GM19395 (cell line): ENCODE measurements around the gene P3H2.

Experiments
- ATAC-seq: cut with Tn5 transposase; IDR thresholded peaks from one replicate; pipeline ENCODE4 v1.9.1; 2021; ENCODE audit warnings: mild to moderate bottlenecking, moderate library complexity; ENCODE audit not compliant: unreplicated experiment

P3H2 gene

DNA sequence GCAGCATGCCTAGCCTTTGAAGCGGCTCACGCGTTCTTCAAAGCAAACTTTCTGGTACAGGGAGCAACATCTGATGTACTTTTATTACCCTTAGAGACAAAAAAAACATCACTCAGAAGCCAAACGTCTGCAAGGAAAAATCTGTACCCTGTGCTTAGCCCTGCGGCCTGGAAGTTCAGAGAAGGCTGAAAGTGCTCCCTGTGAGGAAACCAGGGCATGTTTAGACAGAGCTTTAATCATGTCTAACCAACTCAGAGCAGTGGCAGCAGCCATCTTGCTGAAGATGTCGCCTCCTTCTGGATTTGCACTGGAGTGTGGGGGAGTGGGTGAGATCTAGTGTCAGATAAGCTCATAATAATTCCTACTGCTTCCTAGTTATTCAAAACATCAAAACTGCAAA, 170.4 kb downstream of the P3H2 start:
- no peak for ATAC-seq

DNA sequence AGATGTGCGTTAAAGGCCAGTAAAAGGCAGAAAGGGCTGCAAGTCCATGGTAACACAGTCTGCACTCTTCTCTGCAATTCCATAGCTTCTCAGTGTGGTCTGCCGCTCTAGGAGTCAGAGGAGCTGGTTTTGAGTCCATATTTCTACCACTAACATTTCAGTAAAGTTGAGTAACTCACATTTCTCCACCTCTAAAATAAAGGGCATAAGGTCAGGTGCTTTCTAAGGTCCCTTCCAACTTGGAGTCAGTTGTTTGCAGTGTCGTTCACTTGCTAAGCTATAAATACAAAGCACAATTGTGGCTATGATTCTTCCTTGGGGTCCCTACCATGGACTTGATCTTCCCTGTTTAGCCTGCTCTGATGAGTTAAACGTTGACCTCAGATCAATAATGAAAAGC, 171.1 kb downstream of the P3H2 start:
- ATAC-seq: no peak

DNA sequence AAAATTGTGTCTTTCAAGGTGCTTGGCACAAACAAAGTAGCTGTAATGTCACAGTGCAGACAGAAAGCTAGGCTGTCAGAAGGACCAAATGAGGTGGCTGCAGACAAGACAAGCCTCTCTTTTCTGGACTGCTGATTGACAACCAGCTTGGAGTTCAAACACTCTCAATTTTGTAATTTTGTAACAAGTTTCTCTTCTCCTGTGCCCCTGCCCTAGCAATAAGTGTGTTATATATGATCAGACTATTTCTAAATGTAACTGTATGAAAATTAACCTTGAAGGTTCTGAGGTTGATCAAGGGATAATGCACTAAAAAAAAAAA, 172.0 kb downstream of the P3H2 start:
- ATAC-seq: no peak

DNA sequence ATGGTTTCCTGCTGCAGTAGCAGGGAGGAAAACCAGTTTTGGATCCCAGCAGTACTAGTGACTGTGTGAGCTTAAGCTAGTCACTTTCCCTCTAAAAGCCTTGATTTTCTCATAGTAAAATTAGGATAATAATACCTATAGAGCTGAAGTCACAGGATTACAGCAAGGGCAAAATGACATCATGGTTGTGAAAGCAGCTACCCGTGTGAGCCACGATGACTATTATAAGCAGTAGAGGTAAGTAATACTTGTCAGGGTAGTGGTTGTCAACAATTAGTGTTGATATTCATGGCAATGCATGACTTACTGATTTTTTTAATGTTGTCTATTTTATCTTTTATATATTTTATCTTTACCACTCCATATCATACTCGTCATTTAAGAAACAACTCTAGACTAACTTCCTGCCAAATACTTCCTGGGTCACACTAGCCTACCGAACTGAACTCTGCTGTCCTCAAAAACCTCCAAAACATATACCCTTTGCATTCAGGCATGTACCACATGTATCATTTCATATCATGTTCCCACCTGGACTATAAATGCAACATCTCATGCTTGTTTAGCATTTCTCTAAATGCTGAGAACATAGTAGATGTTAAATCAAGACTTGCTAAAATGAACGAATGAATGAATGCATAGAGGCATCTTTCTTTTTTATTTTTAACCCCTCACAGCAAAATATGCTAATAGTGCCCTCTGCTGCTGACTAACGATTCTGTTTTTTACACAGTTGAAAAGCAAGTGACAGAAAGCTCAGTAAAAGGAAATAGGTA, 172.6 kb downstream of the P3H2 start:
- ATAC-seq: peak; percentile 69

DNA sequence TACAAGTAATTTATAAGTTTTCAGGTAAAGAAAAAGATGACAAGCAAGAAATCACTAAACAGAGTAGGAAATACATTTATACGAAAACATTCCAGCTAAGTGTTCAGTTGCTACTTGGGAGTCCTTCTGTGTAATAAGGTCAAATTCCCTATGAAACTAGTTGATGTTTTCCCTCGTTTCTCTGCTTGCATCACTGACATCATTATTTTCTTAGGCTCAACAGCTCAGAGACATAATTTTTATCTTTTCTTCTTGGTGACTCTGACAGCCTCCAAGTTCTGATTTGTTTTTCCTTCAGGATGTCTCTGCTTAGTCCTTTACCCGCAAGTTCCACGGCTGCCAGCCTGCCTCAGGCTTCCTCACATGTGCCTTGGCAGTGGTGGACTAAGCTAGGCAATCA, 173.6 kb downstream of the P3H2 start:
- ATAC-seq: no peak

DNA sequence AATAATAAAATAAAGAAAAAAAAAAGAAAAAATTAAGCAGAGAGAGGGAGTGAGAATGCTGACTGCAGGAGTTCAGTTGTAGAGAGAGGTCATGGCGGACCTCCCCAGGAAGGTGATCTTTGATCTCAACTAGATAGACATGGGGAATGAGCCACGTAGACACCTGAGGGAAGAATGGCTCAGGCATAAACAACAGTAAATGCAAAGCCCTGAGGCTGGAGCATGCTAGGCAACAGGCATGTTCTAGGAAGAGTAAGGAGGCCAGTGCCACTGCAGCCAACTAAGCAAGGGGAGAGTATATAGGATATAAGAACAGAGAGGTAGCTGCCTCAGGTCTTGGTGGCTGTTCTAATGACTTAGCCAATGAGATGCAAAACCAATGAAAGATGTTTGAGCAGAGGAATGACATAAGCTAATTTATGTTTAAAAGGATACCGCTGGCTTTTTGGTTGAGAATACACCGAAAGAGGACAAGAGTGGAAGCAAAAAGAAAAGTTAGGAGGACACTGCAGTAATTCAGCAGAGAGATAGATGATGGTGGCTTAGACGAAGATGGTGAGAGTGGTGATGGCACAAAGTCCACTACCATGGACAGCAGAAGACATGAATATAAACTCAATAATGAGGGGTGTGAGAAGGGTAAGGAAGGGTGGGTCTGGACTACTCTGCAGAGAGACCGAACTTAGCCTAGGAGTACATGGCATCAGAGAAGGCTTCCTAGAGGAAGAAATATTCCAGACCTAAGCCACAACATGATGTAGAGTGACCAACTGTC, 174.6 kb downstream of the P3H2 start:
- no peak for ATAC-seq

DNA sequence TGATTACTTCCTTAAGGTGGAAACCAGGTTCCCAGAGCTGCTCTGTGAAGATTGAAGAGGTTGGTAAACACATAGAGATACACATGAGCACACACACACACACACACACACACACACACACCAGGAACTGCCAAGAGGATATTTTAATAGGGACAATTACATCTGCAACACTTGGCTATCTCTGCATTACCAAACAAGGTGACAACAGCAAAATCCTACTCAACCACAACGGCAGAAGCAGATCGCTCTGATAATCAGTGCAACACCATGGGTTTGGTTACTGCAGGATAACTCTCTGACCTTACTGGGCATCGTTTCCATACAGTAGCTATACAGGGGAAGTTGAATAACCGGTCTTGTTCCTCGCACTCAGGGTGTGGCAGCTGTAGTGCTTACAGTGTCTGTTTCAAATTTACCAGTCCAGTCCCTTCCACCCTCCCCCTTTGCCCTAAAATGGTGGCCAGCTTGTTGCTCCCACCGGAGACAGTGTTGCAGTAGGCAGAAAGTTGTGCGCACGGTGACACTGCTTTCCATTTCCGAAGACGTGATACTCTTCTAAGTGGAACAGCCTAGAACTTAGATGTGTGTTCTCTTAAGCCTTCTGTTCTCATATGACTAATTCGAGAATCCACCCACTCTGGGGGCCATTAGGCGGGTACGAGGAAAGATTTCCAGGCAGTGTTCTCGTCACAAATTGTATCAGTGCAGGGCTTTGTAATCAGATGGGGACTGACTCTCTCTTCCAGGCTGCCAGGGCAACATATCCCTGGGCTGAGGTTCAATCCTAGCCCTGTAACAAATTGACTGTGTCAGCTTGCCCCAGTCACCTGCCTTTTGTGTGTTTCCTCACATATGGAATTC, 176.2 kb downstream of the P3H2 start:
- no peak for ATAC-seq

DNA sequence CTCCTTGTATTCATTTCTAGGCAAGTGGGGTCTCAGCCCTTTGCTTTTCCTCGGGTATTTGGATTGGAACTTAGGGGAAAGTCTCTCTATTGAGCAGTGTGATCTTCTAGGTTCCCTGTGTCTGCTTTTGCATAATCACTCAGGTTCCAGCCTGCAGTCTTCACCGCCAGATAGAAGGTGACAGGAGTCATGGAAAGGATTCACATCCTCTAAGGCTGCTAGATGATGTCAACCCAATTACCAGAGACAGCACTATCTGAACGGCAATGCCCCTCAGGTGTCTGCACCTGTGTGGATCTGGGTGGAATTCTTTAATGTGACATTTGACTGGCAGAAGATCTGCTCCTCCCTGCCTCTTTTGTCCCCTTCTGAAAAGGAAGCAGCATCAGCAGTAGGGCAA, 177.7 kb downstream of the P3H2 start:
- ATAC-seq: no peak

DNA sequence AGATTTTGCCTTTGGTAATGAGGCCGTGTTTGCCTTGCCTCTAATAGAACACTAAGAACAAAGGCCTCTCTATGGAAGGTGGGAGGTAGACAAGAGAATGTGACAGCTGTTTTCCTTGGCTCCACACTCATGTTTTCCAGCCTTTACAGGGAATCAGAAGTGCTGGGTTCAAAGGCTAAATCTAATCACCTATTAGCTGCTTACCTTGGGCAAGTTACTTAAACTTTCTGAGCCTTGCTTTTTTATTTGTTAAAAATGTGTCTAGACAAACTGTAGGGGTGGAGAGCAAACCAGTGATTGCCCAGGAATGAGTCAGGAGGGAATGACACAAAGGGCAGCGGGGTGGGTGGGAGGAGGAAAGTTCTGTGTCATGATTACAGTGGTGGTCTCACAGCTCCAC, 179.0 kb downstream of the P3H2 start:
- no peak for ATAC-seq

DNA sequence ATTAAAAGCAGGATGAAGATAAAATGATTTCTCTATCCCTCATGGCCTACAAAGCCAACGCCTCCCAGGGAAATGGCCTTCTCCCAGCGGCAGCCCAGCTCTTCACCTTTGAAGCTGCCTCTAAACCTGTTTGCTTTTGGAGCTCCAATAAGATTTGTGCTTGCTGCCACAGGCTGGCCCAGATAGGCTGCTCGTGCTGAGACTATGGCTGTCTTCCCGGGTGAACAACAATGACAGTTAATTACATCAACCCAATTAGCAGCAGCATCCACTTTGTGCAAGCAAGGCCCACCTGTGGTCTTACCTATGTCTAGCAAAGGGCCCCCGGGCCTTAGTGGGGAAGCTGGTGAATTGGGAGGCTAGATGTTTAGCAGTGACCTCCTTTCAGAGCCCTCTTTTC, 179.6 kb downstream of the P3H2 start:
- ATAC-seq: no peak

DNA sequence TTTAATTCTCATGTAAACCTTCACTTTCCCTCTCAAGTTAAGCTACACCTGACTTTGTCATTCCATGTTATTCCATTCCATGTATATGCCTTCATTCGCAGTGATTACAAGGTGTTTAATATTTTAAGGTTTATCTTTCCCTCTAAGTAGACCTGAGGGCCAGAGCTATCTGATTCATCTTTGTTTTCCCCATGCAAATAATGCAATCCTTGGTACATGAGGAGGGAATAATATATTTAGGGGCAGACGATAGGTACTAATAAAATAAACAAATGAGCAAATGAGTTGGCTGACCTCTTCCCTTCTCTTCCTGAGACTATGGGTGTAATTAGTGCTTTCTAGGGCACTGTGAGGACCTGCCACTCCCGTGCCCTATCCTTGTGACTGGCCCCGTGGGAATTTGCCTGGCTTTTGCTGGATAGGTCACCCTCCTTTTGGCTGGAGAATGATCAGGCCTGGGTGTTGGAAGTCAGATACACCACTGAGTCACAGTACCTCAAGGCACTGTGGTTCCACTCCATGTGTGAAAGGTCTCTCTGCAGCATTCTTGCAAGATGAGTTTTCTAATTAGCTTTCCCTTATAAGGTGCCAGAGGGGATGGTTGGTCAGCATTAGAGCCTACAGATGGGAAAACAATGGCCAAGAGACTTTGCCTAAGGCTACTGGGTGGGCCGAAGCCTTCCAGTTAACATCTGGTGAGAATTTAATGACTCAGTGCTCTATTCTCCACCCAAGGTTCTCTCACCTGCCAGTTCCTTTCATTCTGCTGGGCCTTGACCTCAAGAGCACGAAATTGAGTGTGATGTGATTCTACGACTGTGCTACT, 183.2 kb downstream of the P3H2 start:
- no peak for ATAC-seq

DNA sequence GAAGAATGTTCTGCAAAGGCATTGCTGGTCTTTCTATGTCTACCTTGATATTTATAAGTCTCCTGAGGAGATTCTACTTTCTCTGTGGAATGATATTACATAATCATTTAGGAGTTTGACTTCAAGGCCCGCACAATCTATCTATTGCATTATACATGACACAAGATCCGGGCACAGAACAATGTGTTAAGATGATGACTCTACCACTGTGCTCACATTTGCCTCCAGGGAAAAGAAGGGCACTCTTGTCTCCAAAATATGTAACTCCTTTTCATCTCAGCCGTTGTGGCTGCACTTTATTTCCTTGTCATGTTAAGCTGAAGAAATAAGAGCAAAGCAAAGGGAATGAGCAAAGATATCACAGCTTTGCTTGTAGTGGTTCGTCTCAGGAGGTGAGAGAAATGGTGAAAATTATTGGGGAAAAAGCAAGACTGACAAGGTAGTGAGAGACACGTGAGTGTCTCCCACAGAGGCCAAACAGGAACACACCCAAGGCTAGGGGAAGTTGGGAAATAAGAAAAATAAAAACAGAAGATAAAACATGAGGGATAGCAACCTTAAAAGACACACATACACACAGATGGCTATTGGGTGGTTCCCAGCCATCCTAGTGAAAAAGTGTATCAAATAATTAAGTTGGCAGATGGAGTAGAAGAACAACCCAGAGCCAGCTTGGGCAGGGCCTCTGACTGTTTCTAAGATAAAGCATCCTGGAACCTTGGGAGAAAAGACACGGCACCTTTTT, 184.3 kb downstream of the P3H2 start:
- no peak for ATAC-seq

DNA sequence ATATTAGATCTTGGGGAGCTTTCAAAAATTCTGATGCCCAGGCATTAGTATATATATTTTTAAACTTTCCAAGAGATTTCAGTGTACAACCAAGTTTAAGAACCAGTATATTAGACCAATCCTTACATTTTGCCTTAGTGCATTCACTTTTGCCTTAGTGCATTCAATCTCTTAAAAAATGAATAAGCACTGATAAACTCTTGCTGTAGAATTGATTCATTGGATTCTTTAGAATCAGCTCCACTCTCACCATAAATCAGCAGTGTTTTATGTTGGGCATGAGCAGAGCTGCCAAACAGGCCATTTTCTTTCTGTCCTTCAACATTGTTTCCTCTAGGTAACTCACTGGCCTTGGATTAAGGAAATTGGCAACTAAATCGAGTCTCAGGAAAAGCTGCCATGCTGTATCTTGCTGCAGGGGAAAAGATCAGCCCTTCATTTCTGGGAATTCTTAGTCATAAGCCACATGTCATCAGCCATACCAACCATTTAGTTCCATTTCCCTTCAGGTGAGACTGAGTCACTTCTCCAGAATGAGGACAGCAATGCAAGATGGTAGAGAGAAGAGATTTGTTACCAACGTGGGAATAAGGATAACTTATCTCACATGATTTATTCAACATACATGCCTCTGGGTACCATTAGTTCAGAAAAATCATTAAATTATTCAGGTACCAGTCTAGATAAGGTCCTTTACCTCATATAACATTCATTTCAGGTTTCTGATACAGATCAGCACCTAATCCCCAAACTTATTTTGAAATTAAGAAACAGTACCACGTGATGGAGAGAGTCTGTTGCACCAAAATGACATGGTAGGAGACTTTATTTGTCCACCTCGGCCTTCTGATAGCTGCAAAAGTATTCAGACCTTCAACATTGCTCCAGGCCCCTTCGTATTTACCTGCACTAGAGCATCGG, 192.5 kb downstream of the P3H2 start:
- ATAC-seq: no peak

DNA sequence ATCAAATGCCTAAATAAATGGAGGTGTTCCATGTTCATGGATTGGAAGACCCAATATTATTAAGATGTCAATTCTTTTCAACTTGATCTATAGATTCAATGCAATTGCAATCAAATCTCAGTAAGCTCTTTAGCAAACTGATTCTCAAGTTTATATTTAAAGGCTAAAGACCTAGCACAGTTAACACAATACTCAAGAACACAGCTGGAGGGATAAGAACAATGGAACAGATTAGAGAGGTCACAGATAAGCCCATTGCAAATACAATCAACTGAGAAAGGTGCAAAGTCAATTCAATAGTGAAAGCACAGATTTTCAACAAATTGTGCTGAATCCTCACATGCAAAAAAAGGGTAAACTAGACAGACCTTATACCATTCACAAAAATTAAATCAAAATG, 198.9 kb downstream of the P3H2 start:
- no peak for ATAC-seq

DNA sequence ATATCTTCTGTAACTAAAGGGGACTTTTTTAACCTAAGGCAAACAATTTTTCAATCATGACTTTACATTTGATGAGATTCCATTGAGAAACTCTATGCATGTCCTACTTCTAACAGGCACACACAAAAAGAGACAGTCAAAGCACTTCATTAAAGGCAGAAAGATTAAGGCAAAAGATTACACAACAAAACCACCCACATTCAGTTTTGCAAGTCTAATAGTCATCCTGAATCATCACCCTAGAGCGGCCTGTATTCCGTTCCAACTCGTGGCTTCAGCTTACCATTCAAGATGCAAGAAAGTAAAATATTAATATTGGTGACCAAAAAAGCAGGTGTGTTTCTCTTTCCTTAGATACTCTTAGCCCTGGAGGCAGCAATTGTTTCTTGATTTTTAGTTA, 205.9 kb downstream of the P3H2 start:
- no peak for ATAC-seq

DNA sequence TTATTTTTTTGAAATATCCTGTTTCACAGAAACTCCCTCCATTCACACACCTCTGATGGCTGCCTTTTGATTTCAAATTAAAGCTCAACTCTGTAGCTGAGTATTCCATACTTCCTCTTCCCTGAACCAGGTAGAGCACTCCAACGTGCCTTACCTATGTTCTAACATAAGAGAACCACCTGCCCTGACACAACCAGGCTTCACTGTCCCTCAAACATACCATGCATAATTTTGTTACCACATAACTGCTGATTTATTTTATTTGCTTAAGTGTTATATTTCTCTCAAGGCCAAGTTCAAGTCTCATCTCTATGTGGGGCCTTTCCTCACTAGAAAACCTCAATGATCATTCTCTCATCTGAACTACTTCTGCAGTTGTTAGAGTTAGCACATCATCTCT, 209.7 kb downstream of the P3H2 start:
- no peak for ATAC-seq

DNA sequence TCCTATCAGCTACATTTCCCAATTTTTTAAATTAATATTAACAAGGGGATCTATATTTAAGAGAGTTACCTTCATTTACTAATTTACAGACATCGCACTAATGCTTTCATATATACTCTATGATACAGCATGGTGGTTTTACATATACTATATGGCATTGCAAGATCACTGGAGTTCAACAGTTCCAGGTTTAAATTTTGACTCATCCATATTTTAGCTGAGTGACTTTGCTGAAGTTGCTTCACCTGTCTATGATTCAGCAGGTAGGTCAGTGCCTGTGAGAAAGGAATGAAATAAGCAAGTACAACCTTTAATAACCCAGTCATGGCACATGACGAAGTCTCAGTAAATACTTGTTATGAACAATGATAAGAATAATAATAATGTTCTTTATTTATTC, 211.1 kb downstream of the P3H2 start:
- no peak for ATAC-seq

DNA sequence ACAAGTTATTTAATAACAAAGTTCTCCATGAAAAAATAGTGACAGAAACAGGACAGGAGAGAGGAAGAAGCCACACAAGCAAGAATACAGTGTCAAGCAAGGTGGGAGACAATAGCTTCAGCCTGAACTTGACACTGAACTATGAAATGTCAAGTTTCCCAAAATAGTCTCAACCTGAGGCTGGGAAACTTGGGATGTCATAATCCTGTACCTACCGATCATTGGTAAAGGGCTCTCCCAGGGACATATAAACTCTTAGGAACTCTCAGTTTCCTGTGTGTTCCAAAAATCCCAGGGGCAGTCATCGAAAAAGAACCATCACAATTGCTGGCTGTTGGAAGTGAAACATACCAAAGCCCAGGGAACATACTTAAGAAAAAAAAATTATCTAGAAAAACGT, 211.6 kb downstream of the P3H2 start:
- no peak for ATAC-seq

DNA sequence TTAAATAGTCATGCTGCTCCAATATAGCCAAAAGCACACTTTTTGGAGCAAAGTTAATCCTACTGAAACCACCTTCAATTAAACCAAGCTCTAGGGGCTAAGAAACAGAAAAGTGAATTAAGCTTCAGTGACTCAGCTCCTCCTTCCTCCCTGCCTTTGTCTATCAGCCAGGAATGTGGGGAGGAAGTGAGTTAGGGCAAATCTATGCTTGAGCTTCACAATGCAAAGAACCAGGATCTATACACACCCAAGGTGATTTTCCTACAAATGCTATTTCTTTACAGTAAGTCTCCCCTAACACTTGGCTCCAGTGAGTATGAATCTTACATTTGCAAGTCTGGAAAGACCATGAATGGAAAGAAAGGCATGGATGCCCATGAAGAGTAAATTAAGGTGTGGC, 212.1 kb downstream of the P3H2 start:
- ATAC-seq: no peak
